ENCODE measurements around the gene EIF2B1.
A peak's percentile ranks its signal among the peaks of the same experiment; 100 is the strongest.
"Not testable (repeated sequence)": the region's sequence is repeated elsewhere in the genome, so short reads cannot be mapped to it uniquely, and the experiment has no call there.

EIF2B1 gene

GRCh38 chr12:123617144-123617543 lies 16.3 kb downstream of the EIF2B1 start:
- DNase-seq: no peak

DNA sequence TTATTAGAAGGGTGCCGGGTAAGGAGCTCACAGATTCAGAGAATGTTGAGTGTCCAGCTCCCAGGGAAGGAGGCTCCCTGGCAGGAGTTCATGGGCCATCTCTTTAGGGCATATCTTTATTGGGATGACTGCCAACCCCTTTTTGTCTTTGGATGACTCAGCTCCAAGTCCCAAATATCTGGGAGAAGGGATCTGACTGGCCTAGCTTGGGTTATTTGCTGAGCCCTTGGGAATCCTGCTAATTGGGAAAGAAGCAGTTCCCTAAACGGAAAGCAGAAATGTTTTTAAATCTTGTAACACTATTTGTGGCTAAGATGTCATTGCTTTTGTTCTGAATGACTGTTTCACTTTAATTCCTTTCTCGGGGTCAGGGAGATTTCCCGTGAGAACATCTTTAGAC lies 19.0 kb downstream of the EIF2B1 start:
- peak; percentile 87 for DNase-seq

DNA sequence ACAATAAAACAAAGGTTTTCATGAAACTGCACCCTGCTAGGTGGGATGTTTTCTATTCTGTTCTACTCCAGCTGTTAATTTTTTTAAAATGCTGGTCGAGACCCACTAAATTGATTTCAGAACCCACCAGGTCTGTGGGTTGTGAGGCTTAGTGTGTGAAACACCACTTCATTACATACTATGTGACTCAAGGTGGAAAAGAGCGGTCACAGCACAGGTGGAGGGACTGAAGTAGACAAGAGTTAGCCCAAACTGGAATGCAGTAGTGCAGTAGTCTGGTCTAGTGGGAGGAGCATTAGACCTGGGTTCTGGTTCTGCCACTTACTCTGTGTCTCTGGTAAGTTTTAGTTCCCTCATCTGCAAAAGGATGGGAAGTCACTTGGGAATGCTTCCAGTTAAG lies 19.4 kb downstream of the EIF2B1 start:
- no peak for DNase-seq

- no peak for DNase-seq
Observed at GRCh38 chr12:123608182-123608581, 25.3 kb downstream of the EIF2B1 start.

- no peak for DNase-seq
Observed at GRCh38 chr12:123607756-123608155, 25.7 kb downstream of the EIF2B1 start.

GRCh38 chr12:123603495-123603894 lies 30.0 kb downstream of the EIF2B1 start:
- not testable (repeated sequence) for DNase-seq

- DNase-seq: peak; percentile 27
Observed at GRCh38 chr12:123602651-123603195, 30.8 kb downstream of the EIF2B1 start.

DNA sequence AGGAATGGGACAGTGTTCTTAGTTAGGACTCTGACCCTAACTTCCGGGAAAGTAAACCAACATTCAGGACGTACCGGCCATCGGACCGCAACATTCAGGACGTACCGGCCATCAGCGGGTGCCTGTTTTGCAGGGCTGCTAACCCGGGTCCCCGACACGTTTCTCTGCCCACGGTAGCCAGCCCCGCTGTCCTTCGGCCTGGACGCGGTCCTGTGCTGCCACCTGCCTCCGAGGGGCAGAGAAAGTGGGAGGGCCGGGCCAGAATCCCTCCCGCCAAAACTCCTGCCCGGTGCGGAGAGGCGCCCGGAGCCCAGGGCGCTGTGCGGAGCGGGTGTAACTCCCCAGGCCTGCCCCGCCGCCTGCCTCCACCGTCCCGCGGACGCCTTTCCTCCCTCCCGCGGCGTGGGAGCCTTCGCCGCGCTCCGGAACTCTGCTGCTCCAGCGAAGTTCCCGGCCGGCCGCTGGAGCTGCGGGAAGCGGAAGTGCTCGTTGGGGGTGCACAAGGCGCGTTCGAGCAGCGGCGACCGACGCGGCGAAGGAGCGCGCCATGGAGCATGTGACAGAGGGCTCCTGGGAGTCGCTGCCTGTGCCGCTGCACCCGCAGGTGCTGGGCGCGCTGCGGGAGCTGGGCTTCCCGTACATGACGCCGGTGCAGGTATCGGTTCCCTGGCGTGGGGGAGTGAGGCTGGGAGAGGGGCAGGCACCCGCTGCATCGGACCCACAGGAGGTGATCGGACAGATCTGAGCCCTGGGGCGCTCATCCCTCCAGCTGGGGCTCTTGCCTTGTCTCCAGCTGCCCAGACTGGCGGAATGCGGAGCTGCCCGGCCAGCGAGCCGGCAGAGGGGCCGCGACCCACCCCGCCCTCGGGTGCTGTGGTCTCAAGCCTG lies 31.6 kb downstream of the EIF2B1 start, which contains the start of gene DDX55:
DDX55 (plus strand) TSS at position 498 of the 888 bp plus-strand sequence; CDS start at position 548, 50 bp downstream.
- peak; percentile 81 for DNase-seq

- no peak for DNase-seq
Observed at GRCh38 chr12:123599721-123600120, 33.8 kb downstream of the EIF2B1 start.

- no peak for DNase-seq
Observed at GRCh38 chr12:123599310-123599709, 34.2 kb downstream of the EIF2B1 start.

DNA sequence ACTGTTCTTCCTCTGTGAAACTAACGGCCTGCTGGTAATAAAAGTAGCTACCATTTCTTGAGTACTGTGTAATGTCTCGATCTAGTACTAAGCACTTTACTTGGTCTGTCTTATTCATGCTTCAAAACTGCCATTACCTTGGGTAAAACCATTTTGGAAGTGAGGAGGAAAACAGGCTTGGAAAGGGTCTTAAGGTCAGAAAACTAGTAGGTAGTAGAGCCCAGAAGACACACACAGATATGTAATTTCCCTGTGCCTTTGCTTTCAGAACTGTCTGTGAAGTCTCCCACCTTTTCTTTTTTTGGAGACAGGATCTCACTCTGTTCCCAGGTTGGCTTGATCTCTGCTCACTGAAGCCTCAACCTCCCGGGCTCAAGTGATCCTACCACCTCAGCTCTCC lies 35.0 kb downstream of the EIF2B1 start:
- no peak for DNase-seq

- no peak for DNase-seq
Observed at GRCh38 chr12:123597100-123597499, 36.4 kb downstream of the EIF2B1 start.

DNA sequence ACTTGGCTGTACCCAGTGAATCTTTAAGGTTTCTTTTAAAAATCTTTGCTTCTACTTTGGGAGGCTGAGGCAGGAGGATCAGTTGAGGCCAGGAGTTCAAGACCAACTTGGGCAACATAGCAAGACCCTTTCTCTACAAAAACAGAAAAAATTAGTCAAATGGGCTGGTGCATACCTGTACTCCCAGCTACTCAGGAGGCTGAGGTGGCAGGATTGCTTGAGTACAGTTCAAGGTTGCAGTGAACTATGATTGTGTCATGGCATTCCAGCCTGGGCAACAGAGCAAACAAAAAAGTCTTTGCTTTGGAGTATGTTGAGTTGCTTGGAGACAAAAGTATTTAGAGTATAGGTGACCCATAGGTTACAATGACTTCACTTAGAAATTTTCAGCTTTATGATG lies 37.8 kb downstream of the EIF2B1 start:
- DNase-seq: no peak

- peak; percentile 13 for DNase-seq
Observed at GRCh38 chr12:123591702-123592481, 41.6 kb downstream of the EIF2B1 start.

- DNase-seq: peak; percentile 21
Observed at GRCh38 chr12:123580772-123581171, 52.7 kb downstream of the EIF2B1 start.

- DNase-seq: not testable (repeated sequence)
Observed at GRCh38 chr12:123578829-123579228, 54.7 kb downstream of the EIF2B1 start.

DNA sequence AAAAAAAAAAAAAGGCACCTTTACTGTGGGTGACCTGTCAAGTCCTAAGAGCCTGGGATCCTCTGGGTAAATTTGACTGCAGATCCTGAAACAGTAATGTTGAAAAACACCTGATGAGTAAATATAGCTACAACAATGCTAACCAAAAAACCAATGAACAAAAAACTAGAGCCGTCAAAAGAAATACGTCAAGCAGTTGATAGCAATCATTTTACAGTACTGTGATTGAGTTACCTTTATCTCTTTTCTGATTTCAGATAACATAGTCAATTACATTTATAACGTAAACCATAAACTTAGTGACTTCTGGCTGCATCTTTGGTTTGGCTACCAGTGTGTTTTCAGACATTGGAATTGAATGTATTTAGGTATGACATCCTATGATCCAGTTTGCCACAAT lies 55.2 kb downstream of the EIF2B1 start:
- no peak for DNase-seq

GRCh38 chr12:123576611-123577010 lies 56.9 kb downstream of the EIF2B1 start:
- no peak for DNase-seq

- DNase-seq: no peak
Observed at GRCh38 chr12:123573870-123574269, 59.6 kb downstream of the EIF2B1 start.

DNA sequence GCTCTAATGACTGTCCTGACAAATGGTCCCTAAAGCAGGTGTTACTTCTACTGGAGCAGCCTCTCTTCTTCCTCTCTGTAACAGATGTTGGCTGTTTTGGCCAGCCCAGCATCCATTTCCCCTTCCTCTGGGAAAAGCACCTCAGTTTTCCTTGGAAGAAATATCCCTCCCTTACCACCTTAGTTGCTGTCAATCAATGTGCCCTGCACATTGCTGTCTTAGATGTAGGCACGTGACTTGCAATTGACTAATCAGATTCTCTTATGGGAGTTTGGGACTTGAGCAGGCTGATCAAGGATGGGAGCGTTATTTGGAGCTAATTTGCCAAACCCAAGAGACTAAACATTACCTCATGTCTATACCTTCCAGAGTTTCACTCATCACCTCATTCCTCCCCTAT lies 61.1 kb downstream of the EIF2B1 start:
- DNase-seq: no peak

DNA sequence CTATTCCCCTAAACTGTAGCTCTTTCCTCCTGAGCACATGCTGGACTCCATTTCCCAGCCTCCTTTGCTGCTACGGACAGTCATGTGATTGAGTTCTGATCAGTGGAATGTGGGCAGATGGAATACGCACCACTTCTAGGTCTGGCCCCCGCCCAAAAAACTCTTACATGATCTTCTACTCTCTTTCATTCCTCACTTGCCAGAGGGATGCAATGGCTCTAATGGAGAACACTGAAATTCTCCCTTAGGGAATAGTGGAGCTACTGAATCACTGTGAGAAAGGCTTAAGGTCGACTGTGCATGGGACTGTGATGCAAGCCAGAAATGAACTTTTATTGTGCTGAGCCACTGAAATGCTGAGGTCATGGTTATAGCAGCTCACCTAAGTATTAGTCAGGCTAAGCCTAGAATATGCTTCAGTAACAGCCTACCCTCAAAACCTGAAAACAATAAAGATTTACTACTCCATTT lies 62.1 kb downstream of the EIF2B1 start:
- DNase-seq: peak; percentile 75
